Esophagus squamous epithelium (tissue), 4 donors: ENCODE measurements around the gene LY86.

Experiments used
- CTCF ChIP-seq, 6 experiments: fragments of 450-650 bp in 4 of 6; fragments of 200-600 bp in 2 of 6; sonication (generic) in 2 of 6; IDR thresholded peaks; one replicate each; pipeline ENCODE4 v1.5.1; 2016 to 2019; ENCODE audit warnings: antibody characterized with exemption in 6 of 6, mild to moderate bottlenecking in 4 of 6, moderate library complexity in 4 of 6
- POLR2A ChIP-seq, 4 donors: fragments of 450-650 bp; IDR thresholded peaks; one replicate each; pipeline ENCODE4 v1.6.1; 2017; ENCODE audit warnings: antibody characterized with exemption in 4 of 4, mild to moderate bottlenecking in 4 of 4, moderate library complexity in 3 of 4

GRCh38 chr6:6579281-6579680, 9.2 kb upstream of the LY86 start:
- TF ChIP-seq CTCF (IDR thresholded peaks at IDR 0.05) (no peak), POLR2A (IDR thresholded peaks at IDR 0.05) (no peak)
